ENCODE data around the gene METTL24.
"Not testable (repeated sequence)": the region's sequence is repeated elsewhere in the genome, so short reads cannot be mapped to it uniquely, and the experiment has no call there.

Gene METTL24

DNA sequence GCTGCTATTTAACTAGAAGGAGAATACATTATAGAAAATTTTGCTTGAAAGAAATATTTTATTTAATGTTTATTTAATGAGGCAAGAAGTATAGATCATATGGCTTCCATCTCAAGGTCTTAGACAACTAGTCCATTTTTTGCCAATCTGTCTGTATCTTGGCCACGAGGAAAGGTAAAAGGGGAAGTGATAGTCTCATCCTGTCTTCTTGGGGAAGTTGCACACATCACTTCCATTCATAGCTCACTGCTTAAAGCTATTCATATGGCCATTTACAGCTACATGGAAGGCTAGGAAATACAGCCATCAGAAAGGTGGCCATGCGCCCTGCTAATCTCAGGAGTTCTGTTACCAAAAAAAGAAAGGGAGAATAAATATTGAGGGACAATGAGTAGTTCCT lies 50.8 kb downstream of the METTL24 start:
- no peak for DNase-seq

- DNase-seq = not testable (repeated sequence)
Measured at GRCh38 chr6:110305832-110306231, 52.3 kb downstream of the METTL24 start.

- not testable (repeated sequence) for DNase-seq
Measured at GRCh38 chr6:110303692-110304091, 54.5 kb downstream of the METTL24 start.

DNA sequence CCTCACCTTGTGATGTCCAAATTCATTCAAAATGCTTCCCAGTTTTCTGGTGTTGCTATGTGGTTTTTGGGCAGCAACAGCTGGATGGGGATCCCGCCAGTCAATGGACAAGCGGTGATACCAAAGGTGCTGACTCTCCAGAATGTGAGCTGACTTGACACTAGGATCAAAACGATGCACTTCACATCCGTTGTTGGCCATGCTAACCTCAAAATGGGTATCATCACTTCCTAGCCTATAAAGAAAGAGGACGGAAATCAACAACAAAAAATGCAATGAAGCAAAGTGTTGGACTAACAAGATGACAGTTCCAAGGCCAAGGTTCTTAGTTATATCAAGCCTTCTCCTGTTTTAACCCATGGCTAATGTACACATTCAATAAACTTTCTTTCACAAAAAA lies 59.2 kb downstream of the METTL24 start:
- no peak for DNase-seq

DNA sequence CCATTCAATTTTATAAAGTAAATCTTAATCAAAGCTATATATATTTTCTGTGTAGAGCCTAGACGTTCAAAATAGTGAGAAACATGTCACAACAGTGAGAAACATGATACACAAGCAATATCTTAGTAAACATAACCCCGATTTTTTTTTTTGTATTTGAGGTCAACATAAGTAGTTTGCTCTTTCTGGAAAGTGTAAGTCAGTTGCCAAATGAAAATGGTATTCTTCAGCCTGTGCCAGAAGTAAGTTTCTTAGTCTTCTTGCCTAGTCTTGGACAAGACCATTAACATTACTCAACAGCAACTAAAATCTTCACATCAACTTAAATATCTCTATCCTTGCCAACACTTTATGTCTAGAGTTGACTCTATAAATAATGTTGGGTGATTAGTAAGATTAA lies 59.7 kb downstream of the METTL24 start:
- DNase-seq = no peak

- no peak for DNase-seq
Measured at GRCh38 chr6:110296241-110297025, 61.7 kb downstream of the METTL24 start.

DNA sequence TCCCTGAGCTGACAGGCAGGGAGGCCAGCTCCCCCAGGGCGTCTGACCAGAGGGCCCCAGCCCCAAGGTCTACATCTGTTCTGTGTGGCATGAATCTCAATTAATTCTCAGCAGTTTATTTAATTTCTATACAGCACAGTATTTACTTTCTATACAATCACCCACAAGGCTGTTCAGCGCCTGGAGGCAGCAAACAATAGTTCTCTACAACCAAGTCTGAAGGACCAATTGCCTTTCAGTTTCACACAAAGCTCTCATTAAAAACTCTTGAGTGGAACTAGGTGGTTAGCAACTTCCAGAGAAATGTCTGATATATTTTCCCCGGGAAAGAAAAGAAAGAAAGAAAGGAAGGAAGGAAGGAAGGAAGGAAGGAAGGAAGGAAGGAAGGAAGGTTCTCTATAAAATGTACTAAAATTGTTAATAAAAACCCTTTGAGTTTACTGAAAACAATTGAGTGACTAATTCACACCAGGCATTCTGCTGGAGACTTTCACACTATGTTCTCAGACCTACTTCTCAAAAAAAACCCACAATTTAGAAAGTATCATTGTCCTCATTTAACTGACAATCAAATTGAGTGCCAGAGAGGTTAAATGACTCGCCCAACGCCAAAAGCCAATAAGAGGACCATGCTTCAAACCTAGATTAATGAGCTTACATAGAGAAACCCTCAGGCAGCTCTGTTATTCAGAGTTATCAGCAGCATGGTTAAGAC lies 62.5 kb downstream of the METTL24 start:
- DNase-seq = no peak

DNA sequence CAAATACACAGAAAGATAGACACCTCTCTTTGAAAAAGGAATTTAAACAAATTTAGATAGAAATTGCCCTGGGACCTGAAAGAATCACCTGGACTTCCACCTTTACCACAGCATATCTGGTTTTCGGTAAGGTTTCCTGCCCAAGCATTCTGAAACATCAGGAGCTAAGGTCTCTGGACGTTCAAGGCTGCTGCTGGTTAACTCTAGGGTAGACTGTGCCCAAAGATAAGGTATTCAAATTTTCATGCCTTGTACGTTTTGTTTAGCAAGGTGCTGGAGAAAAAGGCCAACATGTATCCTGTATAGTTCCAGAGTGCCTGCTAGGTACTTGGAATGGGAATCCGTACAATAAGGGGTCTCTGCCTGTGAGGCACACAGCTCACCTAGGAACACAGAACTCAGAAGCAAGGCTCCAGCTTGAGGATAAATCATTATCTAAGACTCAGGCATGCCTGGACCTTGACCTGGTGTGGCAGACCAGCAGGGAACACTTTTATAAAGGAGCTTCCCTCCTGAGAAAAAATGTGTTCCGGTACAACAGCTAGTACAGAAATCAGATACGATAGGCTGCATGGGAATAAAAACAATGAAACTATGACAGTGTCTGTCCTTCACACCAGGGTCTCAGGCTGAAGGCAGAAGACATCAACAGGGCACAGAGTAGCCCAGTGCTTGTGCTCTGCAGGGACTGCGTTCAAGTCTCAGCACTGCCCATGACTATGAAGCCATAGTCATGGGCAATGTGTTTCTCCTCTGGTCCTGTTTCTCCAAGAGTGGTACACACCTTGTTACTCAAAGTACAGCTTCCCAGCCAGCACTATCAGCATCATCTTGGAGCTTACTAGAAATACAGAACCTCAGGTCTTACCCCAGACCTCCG lies 70.4 kb downstream of the METTL24 start:
- no peak for DNase-seq

DNA sequence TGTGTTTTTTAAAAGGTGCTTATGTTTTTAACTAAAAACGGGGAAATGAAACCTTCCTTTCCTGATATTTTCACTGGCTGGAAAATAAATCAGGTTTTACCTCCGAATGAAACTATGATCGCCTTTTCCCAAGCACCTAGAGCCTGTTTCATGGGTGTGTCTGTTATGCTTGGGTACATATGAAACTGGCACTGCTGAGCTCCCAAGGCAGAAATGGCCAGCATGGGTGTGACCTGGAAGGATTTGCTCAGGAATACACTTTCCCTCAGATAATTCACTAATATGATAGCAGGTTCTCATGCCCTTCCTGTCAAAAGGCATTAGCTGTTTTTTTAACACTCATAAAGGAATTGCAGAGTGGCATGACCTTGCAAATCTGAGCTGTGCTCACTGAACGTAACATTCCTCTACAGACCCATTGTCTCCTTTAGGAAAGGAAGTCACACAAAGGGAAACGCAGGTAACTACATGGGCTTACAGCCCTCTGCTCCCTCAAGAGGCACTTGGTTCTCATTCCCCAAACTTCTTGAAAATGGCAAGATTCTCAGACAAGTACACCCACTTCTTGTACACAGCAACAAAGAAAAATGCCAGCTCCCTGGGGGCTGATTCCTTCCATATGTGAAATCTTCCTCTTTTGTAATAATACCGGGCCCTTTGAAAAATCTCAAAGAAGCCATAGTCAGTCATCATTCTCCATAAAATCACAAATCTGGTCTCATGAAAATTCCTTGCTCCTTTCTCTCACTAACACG lies 72.7 kb downstream of the METTL24 start:
- no peak for DNase-seq

- DNase-seq = no peak
Measured at GRCh38 chr6:110284855-110285254, 73.3 kb downstream of the METTL24 start.

GRCh38 chr6:110283657-110284056 lies 74.5 kb downstream of the METTL24 start:
- DNase-seq = no peak

DNA sequence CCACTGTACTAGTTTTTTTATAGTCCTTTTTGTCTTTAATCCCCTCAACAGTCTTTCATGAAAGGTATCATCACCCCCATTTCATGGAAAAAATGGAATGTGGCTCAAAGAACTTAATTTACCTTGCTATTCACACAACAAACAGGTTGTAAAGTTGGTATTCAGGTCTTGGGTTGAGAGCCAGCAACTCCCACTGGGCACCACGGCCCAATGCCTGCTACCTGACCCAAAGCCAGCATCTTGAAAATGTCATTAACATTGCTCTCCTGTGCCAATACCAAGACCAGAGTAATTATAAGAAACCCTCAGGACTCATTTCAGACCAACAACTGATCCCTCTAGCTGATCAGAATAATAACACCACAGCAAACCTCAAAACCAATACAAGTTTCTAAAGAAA lies 75.7 kb downstream of the METTL24 start:
- DNase-seq = no peak

DNA sequence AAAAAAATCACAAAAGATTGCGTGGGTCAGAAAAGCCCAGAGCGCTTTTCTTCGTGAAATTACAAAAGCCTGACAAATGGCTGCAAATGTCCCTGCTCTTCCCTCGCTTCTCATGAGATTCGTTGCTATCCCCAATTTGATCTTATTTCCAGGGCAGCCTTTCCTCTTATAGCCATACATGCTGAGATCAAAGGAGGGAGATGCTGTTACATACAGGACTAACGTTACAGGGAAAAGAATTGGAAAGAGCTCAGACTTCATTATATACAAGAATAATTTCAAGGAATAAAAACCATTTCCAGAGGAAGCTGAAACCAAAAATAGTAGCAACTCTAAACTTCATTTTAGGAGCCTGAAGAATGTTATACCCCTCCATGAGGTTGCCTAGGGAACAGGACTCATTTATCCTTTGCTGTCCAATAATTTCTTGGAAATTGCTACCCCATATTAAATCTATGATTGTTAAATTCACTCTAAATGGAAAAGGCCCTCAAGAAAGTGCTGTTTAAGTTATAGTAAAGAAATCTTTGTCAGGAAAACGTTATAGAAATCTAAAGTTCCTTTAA lies 81.0 kb downstream of the METTL24 start:
- DNase-seq = no peak

DNA sequence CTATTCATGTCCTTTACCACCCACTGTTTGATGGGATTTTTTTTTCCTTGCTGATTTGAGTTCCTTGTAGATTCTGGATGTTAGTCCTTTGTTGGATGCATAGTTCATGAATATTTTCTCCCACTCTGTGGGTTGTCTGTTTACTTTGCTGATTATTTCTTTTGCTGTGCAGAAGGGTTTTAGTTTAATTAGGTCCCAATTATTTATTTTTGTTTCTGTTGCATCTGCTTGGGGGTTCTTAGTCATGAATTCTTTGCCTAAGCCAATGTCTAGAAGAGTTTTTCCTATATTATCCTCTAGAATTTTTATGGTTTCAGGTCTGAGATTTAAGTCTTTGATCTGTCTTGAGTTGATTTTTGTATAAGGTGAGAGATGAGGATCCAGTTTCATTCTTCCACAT lies 85.4 kb downstream of the METTL24 start:
- not testable (repeated sequence) for DNase-seq

GRCh38 chr6:110271732-110272022 lies 86.5 kb downstream of the METTL24 start:
- no peak for DNase-seq

- no peak for DNase-seq
Measured at GRCh38 chr6:110270165-110270564, 88.0 kb downstream of the METTL24 start.

- no peak for DNase-seq
Measured at GRCh38 chr6:110269623-110270022, 88.5 kb downstream of the METTL24 start.

DNA sequence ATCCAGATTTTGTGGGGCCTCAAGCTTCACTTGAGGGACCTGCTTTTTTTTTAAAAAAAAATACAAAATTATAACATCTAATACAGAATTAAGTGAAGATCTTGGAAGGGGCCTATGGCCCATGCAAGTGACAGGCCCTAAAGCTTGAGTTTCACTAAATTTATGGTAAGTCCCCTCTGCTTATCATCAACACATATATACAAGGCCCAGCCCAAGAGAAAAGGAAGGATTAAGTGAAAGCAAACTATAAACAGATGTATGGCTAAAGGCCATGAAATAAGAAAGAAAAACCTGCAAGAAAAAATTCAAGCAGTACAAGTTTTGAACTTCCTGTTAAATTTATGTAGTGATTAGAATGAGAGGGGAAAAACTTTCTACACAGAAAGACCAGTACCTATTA lies 91.2 kb downstream of the METTL24 start:
- no peak for DNase-seq

GRCh38 chr6:110265273-110265672 lies 92.9 kb downstream of the METTL24 start:
- no peak for DNase-seq

GRCh38 chr6:110256366-110256765 lies 101.8 kb downstream of the METTL24 start:
- DNase-seq = no peak

GRCh38 chr6:110255211-110255750 lies 102.9 kb downstream of the METTL24 start:
- DNase-seq = peak; percentile 31

DNA sequence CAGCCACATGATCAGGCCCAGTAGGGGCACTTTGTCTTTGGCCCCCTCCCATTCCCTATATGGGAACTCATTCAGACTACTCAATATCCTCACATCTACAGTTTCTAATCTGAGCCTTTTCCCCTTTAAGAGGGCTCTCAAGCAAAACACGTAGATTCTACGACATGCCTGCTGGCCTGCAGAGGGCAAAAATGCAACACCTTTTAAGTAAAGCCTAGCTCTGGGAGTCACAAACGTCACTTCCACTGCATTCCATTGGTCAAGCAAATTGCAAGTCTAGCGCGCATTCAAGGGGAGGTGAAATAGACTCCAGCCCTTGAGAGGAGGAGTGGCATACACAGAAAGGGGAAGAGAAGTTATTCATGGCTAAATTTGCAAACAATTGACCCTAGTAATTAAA lies 107.3 kb downstream of the METTL24 start:
- no peak for DNase-seq
